GM23338 (cell line): ENCODE data around the gene PDZD7. TPM values are rescaled to one million over a fixed set of nuclear protein-coding genes. Genes with fewer than 3 reads are reported as not detected.

Source experiments
- ATAC-seq: fragments of 200-7000 bp; cut with Tn5 transposase; 3 replicates; pipeline ENCODE4 v1.9.1; 2020
- DNase-seq: peaks from one replicate; pipeline ENCODE4 v3.0.0-alpha.2; 2015; ENCODE audit warnings: low spot score
- H2AFZ ChIP-seq: fragments of 200-600 bp; sonication (generic); 2 replicates; pipeline ENCODE4 v1.8.0; 2016; ENCODE audit warnings: antibody characterized with exemption, mild to moderate bottlenecking, moderate library complexity
- H3F3A ChIP-seq: fragments of 200-600 bp; sonication (generic); replicated peaks from 2 replicates; pipeline ENCODE4 v1.8.0; 2017; ENCODE audit warnings: antibody characterized with exemption, mixed run types, low read depth
- H3K27ac ChIP-seq: fragments of 200-600 bp; sonication (generic); 2 replicates; pipeline ENCODE4 v1.6.1; 2016; ENCODE audit warnings: low read depth
- H3K27me3 ChIP-seq: fragments of 200-600 bp; sonication (generic); 2 replicates; pipeline ENCODE4 v1.8.0; 2016; ENCODE audit warnings: mild to moderate bottlenecking, mixed run types, moderate library complexity; ENCODE audit not compliant: insufficient read depth
- H3K36me3 ChIP-seq: fragments of 200-600 bp; sonication (generic); 2 replicates; pipeline ENCODE4 v1.8.0; 2016; ENCODE audit warnings: mild to moderate bottlenecking; ENCODE audit not compliant: insufficient read depth
- H3K4me1 ChIP-seq: fragments of 200-600 bp; sonication (generic); 2 replicates; pipeline ENCODE4 v1.8.0; 2016; ENCODE audit warnings: mild to moderate bottlenecking, moderate library complexity; ENCODE audit not compliant: insufficient read depth
- H3K4me2 ChIP-seq: fragments of 200-600 bp; sonication (generic); 2 replicates; pipeline ENCODE4 v1.7.1; 2017; ENCODE audit warnings: mixed run types
- H3K4me3 ChIP-seq: fragments of 200-600 bp; sonication (generic); 2 replicates; pipeline ENCODE4 v1.6.1; 2016; ENCODE audit warnings: mixed run types
- H3K79me2 ChIP-seq: fragments of 200-600 bp; sonication (generic); replicated peaks from 2 replicates; pipeline ENCODE4 v1.8.0; 2017; ENCODE audit warnings: mild to moderate bottlenecking; ENCODE audit not compliant: insufficient read depth
- H3K9me2 ChIP-seq: fragments of 200-600 bp; sonication (generic); 2 replicates; pipeline ENCODE4 v1.8.0; 2017; ENCODE audit not compliant: insufficient read depth
- H4K20me1 ChIP-seq: fragments of 200-600 bp; sonication (generic); replicated peaks from 2 replicates; pipeline ENCODE4 v1.8.0; 2017; ENCODE audit warnings: mild to moderate bottlenecking; ENCODE audit not compliant: insufficient read depth
- H3K27ac Mint-ChIP-seq: 2 replicates; pipeline ENCODE4 v1.8.0; 2020; ENCODE audit warnings: inconsistent platforms, mild to moderate bottlenecking, moderate library complexity, mixed read lengths
- H3K27me3 Mint-ChIP-seq: 3 replicates; pipeline ENCODE4 v1.8.0; 2022; ENCODE audit warnings: low read depth, mild to moderate bottlenecking, moderate library complexity, mixed read lengths, inconsistent platforms; ENCODE audit not compliant: insufficient read depth, poor library complexity
- H3K36me3 Mint-ChIP-seq: 3 replicates; pipeline ENCODE4 v1.8.0; 2021; ENCODE audit warnings: low read depth, mild to moderate bottlenecking, inconsistent platforms, moderate library complexity, mixed read lengths
- H3K4me1 Mint-ChIP-seq: 3 replicates; pipeline ENCODE4 v1.8.0; 2020; ENCODE audit warnings: mild to moderate bottlenecking, inconsistent platforms, mixed read lengths
- H3K4me3 Mint-ChIP-seq: 3 replicates; pipeline ENCODE4 v1.8.0; 2021; ENCODE audit warnings: moderate library complexity, mild to moderate bottlenecking, inconsistent platforms, mixed read lengths
- H3K9me3 Mint-ChIP-seq: 3 replicates; pipeline ENCODE4 v1.8.0; 2020; ENCODE audit warnings: moderate library complexity, mild to moderate bottlenecking, inconsistent platforms, mixed read lengths
- CREB1 ChIP-seq: fragments of 250-450 bp; sonication (Bioruptor Pico); IDR thresholded peaks from 2 replicates; pipeline ENCODE4 v1.5.0; 2020; ENCODE audit warnings: low read depth, mild to moderate bottlenecking, moderate library complexity
- CTCF ChIP-seq, 2 experiments: fragments of 200-600 bp in 1 of 2; sonication (generic) in 1 of 2; conservative IDR thresholded peaks; 2 replicates each; pipeline versions ENCODE4 v1.5.1 to v1.6.1; 2016 to 2017; ENCODE audit warnings: antibody characterized with exemption in 2 of 2, low read depth in 2 of 2, mild to moderate bottlenecking in 2 of 2, moderate library complexity in 1 of 2
- ETS1 ChIP-seq: IDR thresholded peaks from 2 replicates; pipeline ENCODE4 v1.6.1; 2016; ENCODE audit warnings: antibody characterized with exemption
- NANOG ChIP-seq: IDR thresholded peaks from 2 replicates; pipeline ENCODE4 v1.6.1; 2016; ENCODE audit warnings: antibody characterized with exemption, borderline replicate concordance
- POLR2AphosphoS5 ChIP-seq: IDR thresholded peaks from 2 replicates; pipeline ENCODE4 v1.6.1; 2016; ENCODE audit warnings: antibody characterized with exemption, low read depth
- STAT1 ChIP-seq: IDR thresholded peaks from one replicate; pipeline ENCODE4 v1.6.1; 2016; ENCODE audit warnings: antibody characterized with exemption; ENCODE audit not compliant: unreplicated experiment
- ZNF331 ChIP-seq: fragments of 250-450 bp; sonication (Bioruptor Pico); IDR thresholded peaks from 2 replicates; pipeline ENCODE4 v1.5.0; 2020; ENCODE audit warnings: low read depth, mild to moderate bottlenecking, moderate library complexity
- polyA plus RNA-seq: library from polyadenylated mRNA; unstranded; fragments of >200 nt; fragmentation: Nextera tagmentation; extraction: Ambion mirVana; gene quantifications from 2 replicates; pipeline ENCODE4 v1.2.1, GENCODE V29; 2016
- total RNA-seq: library from RNA; depleted of rRNA; stranded (reverse); fragments of >200 nt; shearing (Covaris generic); gene quantifications from 2 replicates; pipeline ENCODE4 v1.2.3, GENCODE V29; 2014
- TF ChIP-seq, protein P1 (sequence below): IDR thresholded peaks from one replicate; pipeline ENCODE4 v1.6.1; 2018; ENCODE audit warnings: antibody characterized with exemption; ENCODE audit not compliant: unreplicated experiment

Gene PDZD7
- total and polyA plus RNA-seq, 2 experiments from 2014 or later = 1.7 to 2.3 TPM

DNA sequence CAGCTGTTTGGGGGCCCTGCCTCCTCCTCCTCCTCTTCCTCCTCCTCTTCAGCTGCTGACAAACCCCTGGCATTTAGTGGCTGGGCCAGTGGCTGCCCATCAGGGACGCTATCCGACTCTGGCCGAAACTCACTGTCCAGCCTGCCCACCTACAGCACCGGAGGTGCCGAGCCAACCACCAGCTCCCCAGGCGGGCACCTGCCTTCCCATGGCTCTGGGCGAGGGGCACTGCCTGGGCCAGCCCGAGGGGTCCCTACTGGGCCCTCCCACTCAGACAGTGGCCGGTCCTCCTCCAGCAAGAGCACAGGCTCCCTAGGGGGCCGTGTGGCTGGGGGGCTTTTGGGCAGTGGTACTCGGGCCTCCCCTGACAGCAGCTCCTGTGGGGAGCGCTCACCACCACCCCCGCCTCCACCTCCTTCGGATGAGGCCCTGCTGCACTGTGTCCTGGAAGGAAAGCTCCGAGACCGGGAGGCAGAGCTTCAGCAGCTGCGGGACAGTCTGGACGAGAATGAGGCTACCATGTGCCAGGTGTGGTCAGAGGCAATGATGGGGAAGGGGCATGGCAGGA lies 27.2 kb downstream of the PDZD7 start:
- Histone ChIP-seq H2AFZ (no peak overlapping the region), H3K27me3 (no peaks in the 10 kb centered on the region), H3K4me3 (no peak overlapping the region), H3K4me2 (no peak overlapping the region), H4K20me1 (0 out of 2 replicates have a peak, but pooled peaks cover 7% of the 10 kb centered on the region), H3K79me2 (peaks cover 22% of the 10 kb centered on the region), H3K27ac (no peak overlapping the region), H3K4me1 (peaks cover 15% of the 10 kb centered on the region), H3K9me2 (no peaks in the 10 kb centered on the region), H3K36me3 (no peaks in the 10 kb centered on the region; the same call in 1 of the 2 replicates), H3F3A (peaks cover 4% of the 10 kb centered on the region; the same call in 1 of the 2 replicates)
- DNase-seq (no peak), ATAC-seq (no peak)
- H3K9me3 Mint-ChIP-seq = no peaks in the 10 kb centered on the region; the same call in 2 of the 3 replicates
- TF ChIP-seq STAT1 (no peak), POLR2AphosphoS5 (no peak), NANOG (no peak), CREB1 (CRISPR knock-in tag) (no peak)
- TF ChIP-seq, protein P1, sequence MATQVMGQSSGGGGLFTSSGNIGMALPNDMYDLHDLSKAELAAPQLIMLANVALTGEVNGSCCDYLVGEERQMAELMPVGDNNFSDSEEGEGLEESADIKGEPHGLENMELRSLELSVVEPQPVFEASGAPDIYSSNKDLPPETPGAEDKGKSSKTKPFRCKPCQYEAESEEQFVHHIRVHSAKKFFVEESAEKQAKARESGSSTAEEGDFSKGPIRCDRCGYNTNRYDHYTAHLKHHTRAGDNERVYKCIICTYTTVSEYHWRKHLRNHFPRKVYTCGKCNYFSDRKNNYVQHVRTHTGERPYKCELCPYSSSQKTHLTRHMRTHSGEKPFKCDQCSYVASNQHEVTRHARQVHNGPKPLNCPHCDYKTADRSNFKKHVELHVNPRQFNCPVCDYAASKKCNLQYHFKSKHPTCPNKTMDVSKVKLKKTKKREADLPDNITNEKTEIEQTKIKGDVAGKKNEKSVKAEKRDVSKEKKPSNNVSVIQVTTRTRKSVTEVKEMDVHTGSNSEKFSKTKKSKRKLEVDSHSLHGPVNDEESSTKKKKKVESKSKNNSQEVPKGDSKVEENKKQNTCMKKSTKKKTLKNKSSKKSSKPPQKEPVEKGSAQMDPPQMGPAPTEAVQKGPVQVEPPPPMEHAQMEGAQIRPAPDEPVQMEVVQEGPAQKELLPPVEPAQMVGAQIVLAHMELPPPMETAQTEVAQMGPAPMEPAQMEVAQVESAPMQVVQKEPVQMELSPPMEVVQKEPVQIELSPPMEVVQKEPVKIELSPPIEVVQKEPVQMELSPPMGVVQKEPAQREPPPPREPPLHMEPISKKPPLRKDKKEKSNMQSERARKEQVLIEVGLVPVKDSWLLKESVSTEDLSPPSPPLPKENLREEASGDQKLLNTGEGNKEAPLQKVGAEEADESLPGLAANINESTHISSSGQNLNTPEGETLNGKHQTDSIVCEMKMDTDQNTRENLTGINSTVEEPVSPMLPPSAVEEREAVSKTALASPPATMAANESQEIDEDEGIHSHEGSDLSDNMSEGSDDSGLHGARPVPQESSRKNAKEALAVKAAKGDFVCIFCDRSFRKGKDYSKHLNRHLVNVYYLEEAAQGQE = no peak
- peaks cover 38% of the 10 kb centered on the region for H3K36me3 Mint-ChIP-seq
- H3K27me3 Mint-ChIP-seq = peaks cover 12% of the 10 kb centered on the region
- H3K4me1 Mint-ChIP-seq = peaks cover 18% of the 10 kb centered on the region
- H3K4me3 Mint-ChIP-seq = no peak overlapping the region
- H3K27ac Mint-ChIP-seq = no peak overlapping the region

DNA sequence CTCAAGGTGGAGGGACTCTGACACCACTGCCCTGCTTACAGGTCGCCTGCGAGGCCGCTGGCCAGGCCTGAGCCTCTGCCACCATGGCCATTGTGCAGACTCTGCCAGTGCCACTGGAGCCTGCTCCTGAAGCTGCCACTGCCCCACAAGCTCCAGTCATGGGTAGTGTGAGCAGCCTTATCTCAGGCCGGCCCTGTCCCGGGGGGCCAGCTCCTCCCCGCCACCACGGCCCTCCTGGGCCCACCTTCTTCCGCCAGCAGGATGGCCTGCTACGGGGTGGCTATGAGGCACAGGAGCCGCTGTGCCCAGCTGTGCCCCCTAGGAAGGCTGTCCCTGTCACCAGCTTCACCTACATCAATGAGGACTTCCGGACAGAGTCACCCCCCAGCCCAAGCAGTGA lies 28.5 kb downstream of the PDZD7 start:
- 0 out of 2 replicates have a peak, but pooled peaks cover 7% of the 10 kb centered on the region for H4K20me1 ChIP-seq
- no peaks in the 10 kb centered on the region; the same call in 2 of the 3 replicates for H3K9me3 Mint-ChIP-seq
- ATAC-seq = no peak
- peaks cover 22% of the 10 kb centered on the region for H3K79me2 ChIP-seq
- no peak overlapping the region for H3K4me3 Mint-ChIP-seq
- no peak overlapping the region for H3K27ac Mint-ChIP-seq
- H3K27me3 Mint-ChIP-seq = peaks cover 15% of the 10 kb centered on the region
- H3K4me1 Mint-ChIP-seq = peaks cover 13% of the 10 kb centered on the region
- no peak overlapping the region for H3K27ac ChIP-seq
- no peak overlapping the region for H3K4me2 ChIP-seq
- no peaks in the 10 kb centered on the region; the same call in 1 of the 2 replicates for H3K36me3 ChIP-seq
- DNase-seq = no peak
- no peak overlapping the region for H2AFZ ChIP-seq
- H3F3A ChIP-seq = peaks cover 15% of the 10 kb centered on the region; the same call in 1 of the 2 replicates
- peaks cover 38% of the 10 kb centered on the region for H3K36me3 Mint-ChIP-seq
- no peak overlapping the region for H3K4me3 ChIP-seq
- no peaks in the 10 kb centered on the region for H3K9me2 ChIP-seq
- peaks cover 21% of the 10 kb centered on the region for H3K4me1 ChIP-seq
- H3K27me3 ChIP-seq = no peaks in the 10 kb centered on the region
- TF ChIP-seq NANOG = no peak
- no peak for TF ChIP-seq CREB1 (CRISPR knock-in tag)
- TF ChIP-seq CTCF (conservative IDR thresholded peaks at IDR 0.05; ENCODE audit: low read depth in 2 of 2) = no peak
- no peak for TF ChIP-seq POLR2AphosphoS5
- TF ChIP-seq ZNF331 = no peak
- no peak for TF ChIP-seq ETS1
